SU-DHL-6 (cell line): ENCODE results near the gene RAD9B.
"Not testable (repeated sequence)": the region's sequence is repeated elsewhere in the genome, so short reads cannot be mapped to it uniquely, and the experiment has no call there.

Experiments used
- H2AFZ ChIP-seq: fragments of 200-600 bp; sonication (generic); 2 replicates; pipeline ENCODE4 v1.6.1; 2014; ENCODE audit warnings: low read depth, mild to moderate bottlenecking, moderate library complexity, mixed read lengths, antibody characterized with exemption, low read length; ENCODE audit not compliant: severe bottlenecking
- H3F3A ChIP-seq: fragments of 200-600 bp; shearing (Covaris generic); 2 replicates; pipeline ENCODE4 v1.6.0; 2016; ENCODE audit warnings: antibody characterized with exemption, mild to moderate bottlenecking; ENCODE audit not compliant: insufficient read depth
- H3K27ac ChIP-seq: fragments of 200-600 bp; sonication (generic); 2 replicates; pipeline ENCODE4 v1.5.1; 2016; ENCODE audit warnings: low read depth, mild to moderate bottlenecking, low read length, moderate library complexity, mixed read lengths
- H3K27me3 ChIP-seq: fragments of 200-600 bp; sonication (generic), shearing (Covaris generic); 2 replicates; pipeline ENCODE4 v1.6.0; 2014; ENCODE audit warnings: mild to moderate bottlenecking, low read length
- H3K36me3 ChIP-seq: fragments of 200-600 bp; sonication (generic); 2 replicates; pipeline ENCODE4 v1.6.1; 2014; ENCODE audit warnings: mild to moderate bottlenecking, low read length, mixed read lengths
- H3K4me2 ChIP-seq: fragments of 300-600, 200-600 bp; shearing (Covaris generic), sonication (generic); 2 replicates; pipeline ENCODE4 v1.6.0; 2014; ENCODE audit warnings: low read length, low read depth, mild to moderate bottlenecking; ENCODE audit not compliant: poor library complexity, severe bottlenecking
- H3K4me3 ChIP-seq: fragments of 200-600 bp; sonication (generic); 2 replicates; pipeline ENCODE4 v1.5.1; 2014; ENCODE audit warnings: antibody characterized with exemption, low read length, mild to moderate bottlenecking, mixed read lengths; ENCODE audit not compliant: insufficient read depth, poor library complexity, severe bottlenecking
- H3K79me2 ChIP-seq: fragments of 200-600 bp; sonication (generic); 2 replicates; pipeline ENCODE4 v1.6.1; 2014; ENCODE audit warnings: mild to moderate bottlenecking, low read length, moderate library complexity; ENCODE audit not compliant: insufficient read depth
- H3K9ac ChIP-seq: fragments of 200-600 bp; sonication (generic); 2 replicates; pipeline ENCODE4 v1.7.0; 2014; ENCODE audit warnings: mild to moderate bottlenecking, low read length
- H3K9me2 ChIP-seq: fragments of 200-600 bp; sonication (generic); replicated peaks from 2 replicates; pipeline ENCODE4 v1.6.1; 2014; ENCODE audit warnings: low read length; ENCODE audit not compliant: insufficient read depth
- H3K9me3 ChIP-seq: fragments of 200-600 bp; sonication (generic); 2 replicates; pipeline ENCODE4 v1.6.1; 2014; ENCODE audit warnings: low read length, mixed read lengths; ENCODE audit not compliant: insufficient read depth
- H4K20me1 ChIP-seq: fragments of 200-600 bp; sonication (generic); 2 replicates; pipeline ENCODE4 v1.6.1; 2014; ENCODE audit warnings: low read depth, mild to moderate bottlenecking, antibody characterized with exemption, low read length, moderate library complexity, mixed read lengths
- EZH2phosphoT487 ChIP-seq: fragments of 200-600 bp; sonication (generic), shearing (Covaris generic); conservative IDR thresholded peaks from 2 replicates; pipeline ENCODE4 v1.6.1; 2018; ENCODE audit warnings: mild to moderate bottlenecking, antibody characterized with exemption, low read length, moderate library complexity, mixed read lengths
- TF ChIP-seq, protein P1 (sequence below): fragments of 200-600 bp; sonication (generic); IDR thresholded peaks from one replicate; pipeline ENCODE4 v1.5.1; 2017; ENCODE audit warnings: antibody characterized with exemption, mild to moderate bottlenecking, low read length, moderate library complexity; ENCODE audit not compliant: insufficient read depth, poor library complexity, severe bottlenecking

Gene RAD9B

DNA sequence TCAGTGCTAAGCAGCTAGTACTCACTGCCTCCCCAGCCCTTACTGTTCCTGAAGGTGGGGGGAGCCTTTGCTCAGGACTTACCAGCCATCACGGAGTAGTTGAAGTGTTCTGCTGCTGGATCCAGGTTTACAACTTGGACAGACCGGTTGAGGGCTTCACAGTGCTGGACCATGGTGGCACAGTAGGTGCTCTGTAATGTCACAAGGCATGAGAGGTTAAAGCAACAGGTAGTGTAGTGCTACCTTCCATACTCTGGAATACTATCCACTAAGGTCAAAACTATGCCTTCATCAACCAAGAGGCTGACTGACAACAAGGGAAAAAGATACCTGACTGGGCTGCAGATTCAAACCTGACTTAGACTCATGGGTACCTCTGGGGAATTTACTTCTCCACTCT is 37.1 kb upstream of the RAD9B start:
- Histone ChIP-seq H3K79me2 (peaks cover 45% of the 10 kb centered on the region), H3K9me2 (no peaks in the 10 kb centered on the region), H3K36me3 (0 out of 2 replicates have a peak, but pooled peaks cover 2% of the 10 kb centered on the region), H3K27ac (no peak overlapping the region), H3K4me3 (no peak overlapping the region), H3K4me2 (no peak overlapping the region), H3K9me3 (no peaks in the 10 kb centered on the region), H4K20me1 (no peaks in the 10 kb centered on the region), H3K27me3 (no peaks in the 10 kb centered on the region), H2AFZ (no peak overlapping the region), H3F3A (peaks cover 11% of the 10 kb centered on the region; the same call in 1 of the 2 replicates), H3K9ac (no peak overlapping the region)
- TF ChIP-seq EZH2phosphoT487: no peak

DNA sequence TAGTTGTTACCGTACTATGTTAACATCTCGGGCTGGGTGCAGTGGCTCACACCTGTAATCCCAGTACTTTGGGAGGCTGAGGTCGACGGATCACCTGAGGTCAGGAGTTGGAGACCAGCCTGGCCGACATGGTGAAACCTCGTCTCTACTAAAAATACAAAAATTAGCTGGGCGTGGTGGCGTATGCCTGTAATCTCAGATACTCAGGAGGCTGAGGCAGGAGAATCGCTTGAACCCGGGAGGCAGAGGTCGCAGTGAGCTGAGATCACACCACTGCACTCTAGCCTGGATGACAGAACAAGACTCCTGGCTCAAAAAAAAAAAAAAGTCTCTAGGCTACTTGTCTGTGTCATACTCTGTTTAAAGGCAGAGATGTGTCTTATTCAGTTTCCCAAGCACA is 36.4 kb upstream of the RAD9B start:
- not testable (repeated sequence) for H3K27ac ChIP-seq, H3K36me3 ChIP-seq, H4K20me1 ChIP-seq, H3K4me3 ChIP-seq, H3K9me3 ChIP-seq, H3K9me2 ChIP-seq, H3K27me3 ChIP-seq, H3F3A ChIP-seq, H3K4me2 ChIP-seq, H3K9ac ChIP-seq, H2AFZ ChIP-seq
- H3K79me2 ChIP-seq: peaks cover 52% of the 10 kb centered on the region

DNA sequence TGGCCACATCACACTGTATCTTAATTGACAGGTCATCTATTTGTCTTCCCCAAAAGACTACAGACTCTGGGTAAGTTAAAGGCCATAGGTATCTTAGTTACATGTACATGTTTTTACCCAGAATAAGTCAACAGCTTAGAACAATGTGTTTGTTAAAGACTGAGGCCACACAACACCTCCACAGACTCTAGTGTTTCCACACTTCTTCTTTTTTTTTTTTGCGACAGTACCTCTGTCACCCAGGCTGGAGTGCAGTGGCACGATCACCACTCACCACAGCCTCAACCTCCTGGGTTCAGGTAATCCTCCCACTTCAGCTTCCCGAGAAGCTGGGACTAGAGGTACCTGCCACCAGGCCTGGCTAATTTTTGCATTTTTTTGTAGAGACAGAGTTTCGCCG is 35.3 kb upstream of the RAD9B start:
- peak overlapping the region; percentile 100 for H3K4me2 ChIP-seq
- H2AFZ ChIP-seq: no peak overlapping the region
- no peaks in the 10 kb centered on the region for H3K9me3 ChIP-seq
- H3K9ac ChIP-seq: peak overlapping the region; percentile 98
- H3K79me2 ChIP-seq: peaks cover 56% of the 10 kb centered on the region
- peak overlapping the region; percentile 100 for H3K4me3 ChIP-seq
- no peaks in the 10 kb centered on the region for H3K9me2 ChIP-seq
- TF ChIP-seq EZH2phosphoT487: no peak
- TF ChIP-seq, protein P1, sequence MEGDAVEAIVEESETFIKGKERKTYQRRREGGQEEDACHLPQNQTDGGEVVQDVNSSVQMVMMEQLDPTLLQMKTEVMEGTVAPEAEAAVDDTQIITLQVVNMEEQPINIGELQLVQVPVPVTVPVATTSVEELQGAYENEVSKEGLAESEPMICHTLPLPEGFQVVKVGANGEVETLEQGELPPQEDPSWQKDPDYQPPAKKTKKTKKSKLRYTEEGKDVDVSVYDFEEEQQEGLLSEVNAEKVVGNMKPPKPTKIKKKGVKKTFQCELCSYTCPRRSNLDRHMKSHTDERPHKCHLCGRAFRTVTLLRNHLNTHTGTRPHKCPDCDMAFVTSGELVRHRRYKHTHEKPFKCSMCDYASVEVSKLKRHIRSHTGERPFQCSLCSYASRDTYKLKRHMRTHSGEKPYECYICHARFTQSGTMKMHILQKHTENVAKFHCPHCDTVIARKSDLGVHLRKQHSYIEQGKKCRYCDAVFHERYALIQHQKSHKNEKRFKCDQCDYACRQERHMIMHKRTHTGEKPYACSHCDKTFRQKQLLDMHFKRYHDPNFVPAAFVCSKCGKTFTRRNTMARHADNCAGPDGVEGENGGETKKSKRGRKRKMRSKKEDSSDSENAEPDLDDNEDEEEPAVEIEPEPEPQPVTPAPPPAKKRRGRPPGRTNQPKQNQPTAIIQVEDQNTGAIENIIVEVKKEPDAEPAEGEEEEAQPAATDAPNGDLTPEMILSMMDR: no peak
- H3K27me3 ChIP-seq: no peaks in the 10 kb centered on the region
- H4K20me1 ChIP-seq: no peaks in the 10 kb centered on the region
- no peaks in the 10 kb centered on the region for H3K36me3 ChIP-seq
- H3K27ac ChIP-seq: no peak overlapping the region
- peaks cover 8% of the 10 kb centered on the region; the same call in 1 of the 2 replicates for H3F3A ChIP-seq

DNA sequence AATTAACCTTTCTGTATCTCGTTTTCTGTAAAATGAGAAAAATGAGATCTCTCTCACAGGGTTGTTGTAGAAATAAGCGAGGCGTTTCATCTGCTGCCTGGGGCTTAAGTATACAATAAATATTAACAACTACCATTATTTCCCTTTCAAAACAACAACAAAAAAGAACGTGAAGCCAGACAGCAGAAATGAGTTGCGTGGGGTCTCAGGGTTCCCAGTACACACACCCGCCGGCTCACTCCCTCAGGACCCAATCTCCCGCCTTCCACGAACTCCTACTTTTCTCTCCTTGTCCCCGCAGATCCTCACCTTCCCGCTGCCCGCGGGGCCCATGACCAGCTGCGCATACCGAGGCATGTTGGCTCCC is 34.3 kb upstream of the RAD9B start:
- Histone ChIP-seq H3K27me3 (no peaks in the 10 kb centered on the region), H3K27ac (peak overlapping the region; percentile 88), H4K20me1 (no peaks in the 10 kb centered on the region), H3K4me3 (peak overlapping the region; percentile 100), H3K9ac (peak overlapping the region; percentile 98), H2AFZ (peak overlapping the region; percentile 63), H3K4me2 (peak overlapping the region; percentile 100), H3K79me2 (peaks cover 62% of the 10 kb centered on the region), H3K9me2 (no peaks in the 10 kb centered on the region), H3K9me3 (no peaks in the 10 kb centered on the region), H3K36me3 (no peaks in the 10 kb centered on the region), H3F3A (peaks cover 8% of the 10 kb centered on the region; the same call in 1 of the 2 replicates)
- TF ChIP-seq, protein P1: no peak
- TF ChIP-seq EZH2phosphoT487: no peak
